H1 (cell line): ENCODE measurements around the gene FBN3. TPM values are rescaled to one million over a fixed set of nuclear protein-coding genes. Genes with fewer than 3 reads are reported as not detected.

ENCODE experiments used
- BACH1 ChIP-seq: IDR thresholded peaks from 2 replicates; pipeline ENCODE4 v1.6.1; 2012; ENCODE audit warnings: low read length, improper control_type of control experiment
- CEBPB ChIP-seq: IDR thresholded peaks from 2 replicates; pipeline ENCODE4 v1.6.1; 2012; ENCODE audit warnings: low read depth, low read length
- GABPA ChIP-seq: IDR thresholded peaks from 2 replicates; pipeline ENCODE4 v1.6.1; 2011; ENCODE audit warnings: mild to moderate bottlenecking, low read length, moderate library complexity, borderline replicate concordance; ENCODE audit not compliant: insufficient read depth
- GTF2F1 ChIP-seq: IDR thresholded peaks from 2 replicates; pipeline ENCODE4 v1.6.1; 2012; ENCODE audit warnings: low read depth, low read length, improper control_type of control experiment, borderline replicate concordance
- KDM1A ChIP-seq: fragments of 200-600, 300-600 bp; sonication (generic); IDR thresholded peaks from 2 replicates; pipeline ENCODE4 v1.7.1; 2016; ENCODE audit warnings: mild to moderate bottlenecking, low read length, borderline replicate concordance
- KDM5A ChIP-seq: fragments of 200-600 bp; IDR thresholded peaks from 2 replicates; pipeline ENCODE4 v1.7.1; 2012; ENCODE audit warnings: mild to moderate bottlenecking, low read length, inconsistent platforms, mixed read lengths
- MAFK ChIP-seq: IDR thresholded peaks from 2 replicates; pipeline ENCODE4 v1.6.1; 2012; ENCODE audit warnings: low read depth, mild to moderate bottlenecking, improper control_type of control experiment, low read length
- POLR2A ChIP-seq, 2 experiments: IDR thresholded peaks; 1 replicate in 1 of 2; 2 replicates in 1 of 2; pipeline ENCODE4 v1.6.1; 2011; ENCODE audit warnings: low read depth in 2 of 2, low read length in 2 of 2, mild to moderate bottlenecking in 2 of 2; ENCODE audit errors: control extremely low read depth in 1 of 2
- RNF2 ChIP-seq: fragments of 200-900, 300-1000 bp; sonication (generic); IDR thresholded peaks from 2 replicates; pipeline ENCODE4 v1.7.1; 2016; ENCODE audit warnings: borderline replicate concordance, low read depth, mild to moderate bottlenecking, antibody characterized with exemption, low read length; ENCODE audit not compliant: poor library complexity, severe bottlenecking; ENCODE audit errors: missing control alignments
- SIN3A ChIP-seq, 2 experiments: IDR thresholded peaks in 1 of 2; conservative IDR thresholded peaks in 1 of 2; 2 replicates each; pipeline ENCODE4 v1.6.1; 2011 to 2012; ENCODE audit warnings: low read length in 2 of 2, improper control_type of control experiment in 1 of 2, low read depth in 1 of 2, mild to moderate bottlenecking in 1 of 2
- SP2 ChIP-seq: IDR thresholded peaks from 2 replicates; pipeline ENCODE4 v1.6.1; 2012; ENCODE audit warnings: mild to moderate bottlenecking, low read length, inconsistent platforms
- SRF ChIP-seq: IDR thresholded peaks from 2 replicates; pipeline ENCODE4 v1.6.1; 2011; ENCODE audit warnings: mild to moderate bottlenecking, low read depth, low read length, moderate library complexity
- polyA plus RNA-seq, 7 experiments: library from polyadenylated mRNA; depleted of rRNA in 3 of 7; stranded (reverse) in 5 of 7; unstranded in 2 of 7; fragments of >200 nt in 5 of 7; fragments of 200-250 nt in 2 of 7; gene quantifications; 1 replicate in 5 of 7; 2 replicates in 1 of 7; 4 replicates in 1 of 7; pipeline versions ENCODE4 v1.2.1 to v1.2.3, GENCODE V29; 2011 to 2013; ENCODE audit warnings: missing spikeins in 2 of 7, mixed read lengths in 2 of 7
- total RNA-seq: library from RNA; stranded (reverse); fragmentation: NEBNext Ultra II Directional; extraction: Animal tissue kit (Norgen Biotek cat#: 25700); gene quantifications from 2 replicates; pipeline ENCODE4 v1.2.1, GENCODE V29; 2021
- TF ChIP-seq, protein P1 (sequence below): IDR thresholded peaks from 2 replicates; pipeline ENCODE4 v1.6.1; 2012; ENCODE audit warnings: inconsistent platforms

Gene FBN3
- total and polyA plus RNA-seq, 2 of the 8 experiments (the other 6 are each of a cell fraction or from before 2014, with no cell fraction given), result 37.1 to 38.7 TPM

- no peak for TF ChIP-seq SIN3A (conservative IDR thresholded peaks at IDR 0.05 in 1 of 2, IDR thresholded peaks at IDR 0.05 in 1 of 2; ENCODE audit: low read depth in 1 of 2, low read length in 2 of 2)
- no peak for TF ChIP-seq SRF
- no peak for TF ChIP-seq BACH1
- no peak for TF ChIP-seq CEBPB
- no peak for TF ChIP-seq GTF2F1
- no peak for TF ChIP-seq KDM5A
- no peak for TF ChIP-seq MAFK
- no peak for TF ChIP-seq KDM1A
- TF ChIP-seq RNF2, result no peak
- TF ChIP-seq SP2, result no peak
- no peak for TF ChIP-seq POLR2A (IDR thresholded peaks at IDR 0.05; ENCODE audit: control extremely low read depth in 1 of 2, low read depth in 2 of 2, low read length in 2 of 2)
- TF ChIP-seq, protein P1, sequence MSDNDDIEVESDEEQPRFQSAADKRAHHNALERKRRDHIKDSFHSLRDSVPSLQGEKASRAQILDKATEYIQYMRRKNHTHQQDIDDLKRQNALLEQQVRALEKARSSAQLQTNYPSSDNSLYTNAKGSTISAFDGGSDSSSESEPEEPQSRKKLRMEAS, result no peak
- TF ChIP-seq GABPA, result no peak
Measured at GRCh38 chr19:8064911-8065874, 84.2 kb downstream of the FBN3 start (continued).
